Gastrocnemius medialis (tissue), 4 donors: ENCODE data around the gene ZNF133. TPM values are rescaled to one million over a fixed set of nuclear protein-coding genes. Genes with fewer than 3 reads are reported as not detected.
"Not testable (repeated sequence)": the region's sequence is repeated elsewhere in the genome, so short reads cannot be mapped to it uniquely, and the experiment has no call there.

Experiments
- ATAC-seq, 2 donors: fragments of 150-250 bp; one replicate each; pipeline ENCODE4 v1.9.1; 2016
- DNase-seq, 2 donors: peaks; one replicate each; pipeline ENCODE4 v3.0.0-alpha.2; 2019
- H3K27ac ChIP-seq, 4 donors: fragments of 200-600 bp; sonication (generic); 1 replicate in 1 of 4; 2 replicates in 3 of 4; pipeline ENCODE4 v1.5.1; 2016 to 2018; ENCODE audit warnings: mild to moderate bottlenecking in 2 of 4, moderate library complexity in 1 of 4
- H3K27me3 ChIP-seq, 3 donors: fragments of 200-600 bp; sonication (generic) in 2 of 3; 1 replicate in 1 of 3; 2 replicates in 2 of 3; pipeline versions ENCODE4 v1.5.1 to v1.6.0; 2016 to 2019; ENCODE audit warnings: mild to moderate bottlenecking in 1 of 3, moderate library complexity in 1 of 3
- H3K36me3 ChIP-seq, 2 donors: fragments of 200-600 bp; sonication (generic) in 1 of 2; one replicate each; pipeline ENCODE4 v1.5.1; 2017 to 2018
- H3K4me1 ChIP-seq, 2 donors: fragments of 200-600 bp; sonication (generic) in 1 of 2; one replicate each; pipeline ENCODE4 v1.5.1; 2016 to 2017; ENCODE audit warnings: mild to moderate bottlenecking in 2 of 2
- H3K4me3 ChIP-seq, 4 donors: fragments of 200-600 bp; sonication (generic) in 3 of 4; 1 replicate in 1 of 4; 2 replicates in 3 of 4; pipeline ENCODE4 v1.5.1; 2016 to 2019; ENCODE audit warnings: mild to moderate bottlenecking in 2 of 4
- H3K9me3 ChIP-seq, 3 donors: fragments of 200-600 bp; sonication (generic) in 2 of 3; 1 replicate in 1 of 3; 2 replicates in 2 of 3; pipeline ENCODE4 v1.5.1; 2016 to 2019
- POLR2A ChIP-seq, 2 donors: fragments of 450-650 bp; IDR thresholded peaks; one replicate each; pipeline ENCODE4 v1.6.1; 2017; ENCODE audit warnings: antibody characterized with exemption in 2 of 2, mild to moderate bottlenecking in 2 of 2, moderate library complexity in 2 of 2
- in situ Hi-C, 4 donors: fragments of 200-750 bp; cut with MboI; loops; one replicate each; pipeline versions ENCODE4 v1.15.0 to v1.8.0; 2017; ENCODE audit warnings: low sequenced_read_pairs in 4 of 4
- intact Hi-C: fragments of 100-400 bp; cut with DNase I; formaldehyde crosslinking; loops from one replicate; pipeline ENCODE4 v1.15.1; 2023; ENCODE audit warnings: low total_unique reads
- total RNA-seq, 4 donors: library from RNA; depleted of rRNA; stranded (reverse); fragments of >200 nt; gene quantifications; one replicate each; pipeline versions ENCODE4 v1.1.0 to v1.2.3, GENCODE V29; 2016
- TF ChIP-seq, protein P1 (sequence below), 5 experiments: fragments of 450-650 bp in 3 of 5; fragments of 200-600 bp in 2 of 5; sonication (generic) in 2 of 5; IDR thresholded peaks in 4 of 5; conservative IDR thresholded peaks in 1 of 5; 1 replicate in 4 of 5; 2 replicates in 1 of 5; pipeline ENCODE4 v1.5.1; 2016 to 2019; ENCODE audit warnings: antibody characterized with exemption in 5 of 5, mild to moderate bottlenecking in 3 of 5, moderate library complexity in 3 of 5

Gene ZNF133
- total RNA-seq: 10 to 100 TPM in 3 of 4 donors, 1 to 10 TPM in 1; 6.9 to 15.8 (median 11.0) TPM

DNA sequence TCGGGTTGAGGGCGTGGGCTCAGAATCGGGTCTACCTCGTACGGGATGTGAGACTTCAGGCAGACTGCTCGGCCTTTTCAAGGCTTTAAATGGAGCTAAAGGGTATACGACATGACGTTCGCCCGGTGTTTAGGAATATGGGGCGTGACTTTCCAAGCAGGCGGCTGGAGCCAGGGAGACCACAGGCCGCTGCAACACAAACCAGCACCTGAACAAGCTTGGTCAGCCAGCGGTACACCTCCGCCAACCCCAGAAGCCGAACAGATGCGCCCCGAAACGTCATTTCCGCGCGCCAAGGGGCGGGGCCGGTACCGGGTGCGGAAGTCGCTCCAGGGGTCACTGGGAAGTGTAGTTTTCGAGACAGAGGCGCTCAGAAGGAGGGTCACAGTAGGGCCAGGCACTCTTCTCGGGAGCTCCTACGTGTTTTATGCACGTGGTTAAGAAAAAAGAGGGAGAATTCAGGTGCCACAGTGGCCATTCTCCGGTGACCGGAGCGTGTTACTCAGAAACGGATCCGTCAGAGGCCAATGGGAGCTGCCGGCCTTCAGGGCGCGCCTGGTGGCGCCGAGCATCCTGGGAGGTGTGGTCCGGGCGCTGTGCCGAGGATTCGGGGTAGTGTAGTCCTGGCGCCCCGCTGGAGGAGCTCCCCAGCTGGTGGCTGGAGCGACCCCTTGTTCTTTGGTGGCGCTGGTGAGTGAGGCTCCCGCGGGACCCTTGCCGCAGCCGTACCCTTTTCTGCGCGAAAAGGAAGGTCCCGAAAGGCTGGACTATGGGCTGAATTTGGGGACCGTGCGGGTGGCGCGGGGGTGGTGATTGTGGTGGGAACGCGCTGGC is at the start of gene ZNF133:
ZNF133 (plus strand) TSS at position 613 of the 834 bp plus-strand sequence. CDS start 17,160 bp downstream, outside the sequence.
- peak within 1 kb of the TSS; percentile 84 to 98 (median 96) for H3K27ac ChIP-seq
- in situ Hi-C loops: loop anchor here in 3 of 4 donors (5.0 to 25.0 kb wide), 5 partner anchors 151 to 601 kb away; partner anchors contain the start of genes KAT14 (in 2 of the 3), PET117 (in 2 of the 3), BANF2 (in 1 of the 3) and DZANK1 (in 1 of the 3)
- TF ChIP-seq, protein P1, sequence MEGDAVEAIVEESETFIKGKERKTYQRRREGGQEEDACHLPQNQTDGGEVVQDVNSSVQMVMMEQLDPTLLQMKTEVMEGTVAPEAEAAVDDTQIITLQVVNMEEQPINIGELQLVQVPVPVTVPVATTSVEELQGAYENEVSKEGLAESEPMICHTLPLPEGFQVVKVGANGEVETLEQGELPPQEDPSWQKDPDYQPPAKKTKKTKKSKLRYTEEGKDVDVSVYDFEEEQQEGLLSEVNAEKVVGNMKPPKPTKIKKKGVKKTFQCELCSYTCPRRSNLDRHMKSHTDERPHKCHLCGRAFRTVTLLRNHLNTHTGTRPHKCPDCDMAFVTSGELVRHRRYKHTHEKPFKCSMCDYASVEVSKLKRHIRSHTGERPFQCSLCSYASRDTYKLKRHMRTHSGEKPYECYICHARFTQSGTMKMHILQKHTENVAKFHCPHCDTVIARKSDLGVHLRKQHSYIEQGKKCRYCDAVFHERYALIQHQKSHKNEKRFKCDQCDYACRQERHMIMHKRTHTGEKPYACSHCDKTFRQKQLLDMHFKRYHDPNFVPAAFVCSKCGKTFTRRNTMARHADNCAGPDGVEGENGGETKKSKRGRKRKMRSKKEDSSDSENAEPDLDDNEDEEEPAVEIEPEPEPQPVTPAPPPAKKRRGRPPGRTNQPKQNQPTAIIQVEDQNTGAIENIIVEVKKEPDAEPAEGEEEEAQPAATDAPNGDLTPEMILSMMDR (IDR thresholded peaks at IDR 0.05 in 4 of 5, conservative IDR thresholded peaks at IDR 0.05 in 1 of 5): no peak
- peak; percentile 59 to 66 for TF ChIP-seq POLR2A (IDR thresholded peaks at IDR 0.05)

DNA sequence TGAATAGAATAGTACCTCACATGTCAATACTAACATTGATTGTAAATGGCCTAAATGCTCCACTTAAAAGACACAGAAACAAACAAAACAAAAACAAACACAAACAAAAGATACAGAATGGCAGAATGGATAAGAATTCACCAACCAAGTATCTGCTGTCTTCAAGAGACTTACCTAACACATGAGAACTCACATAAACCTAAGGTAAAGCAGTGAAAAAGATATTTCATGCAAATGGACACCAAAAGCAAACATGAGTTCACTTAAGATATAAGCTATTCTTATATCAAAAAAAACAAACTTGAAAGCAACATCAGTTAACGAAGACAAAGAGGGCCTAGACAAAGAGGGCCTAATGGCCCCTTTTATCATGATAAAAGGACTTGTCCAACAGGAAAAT is 47.3 kb upstream of the ZNF133 start:
- ATAC-seq (no peak), DNase-seq (no peak)
- H3K4me1 ChIP-seq: no peaks in the 10 kb centered on the region
- no peaks in the 10 kb centered on the region for H3K36me3 ChIP-seq
- H3K27me3 ChIP-seq: no peaks in the 10 kb centered on the region
- TF ChIP-seq, protein P1 (IDR thresholded peaks at IDR 0.05 in 4 of 5, conservative IDR thresholded peaks at IDR 0.05 in 1 of 5): no peak
- TF ChIP-seq POLR2A (IDR thresholded peaks at IDR 0.05): no peak
- H3K9me3 ChIP-seq: no peaks in the 10 kb centered on the region
- in situ Hi-C loops: no loop called here
- no peak overlapping the region for H3K27ac ChIP-seq
- intact Hi-C loops: no loop called here
- H3K4me3 ChIP-seq: no peak overlapping the region

More for the DNA sequence above, at the start of gene ZNF133:
- no peaks in the 10 kb centered on the region for H3K36me3 ChIP-seq
- ATAC-seq (peak; percentile 99), DNase-seq (peak; percentile 93 to 95)
- H3K27me3 ChIP-seq: peaks cover 0 to 18% (median 0%) of the 10 kb centered on the region in 3 donors
- H3K4me3 ChIP-seq: peak within 1 kb of the TSS; percentile 75 to 100 (median 92)
- H3K9me3 ChIP-seq: peaks cover 0 to 8% (median 0%) of the 10 kb centered on the region in 3 donors
- peaks cover 10 to 13% of the 10 kb centered on the region in 2 donors for H3K4me1 ChIP-seq
- intact Hi-C loops: loop anchor here (1.0 to 5.0 kb wide), 5 partner anchors 151 to 299 kb away; partner anchors contain the start of genes DTD1, DZANK1, KAT14 and PET117

DNA sequence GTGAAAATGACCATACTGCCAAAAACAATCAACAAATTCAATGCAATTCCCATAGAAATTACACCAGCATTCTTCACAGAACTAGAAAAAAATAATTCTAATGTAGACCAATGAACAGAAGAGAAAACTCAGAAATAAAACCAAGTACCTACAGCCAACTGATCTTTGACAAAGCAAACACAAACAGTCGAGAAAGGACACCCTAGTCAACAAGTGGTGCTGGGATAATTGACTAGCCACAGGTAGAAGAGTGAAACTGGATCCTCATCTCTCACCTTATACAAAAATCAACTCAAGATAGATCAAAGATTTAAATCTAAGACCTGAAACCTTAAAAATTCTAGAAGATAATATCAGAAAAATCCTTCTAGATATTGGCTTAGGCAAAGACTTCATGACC is 44.5 kb upstream of the ZNF133 start:
- in situ Hi-C loops: no loop called here
- no peak overlapping the region for H3K27ac ChIP-seq

DNA sequence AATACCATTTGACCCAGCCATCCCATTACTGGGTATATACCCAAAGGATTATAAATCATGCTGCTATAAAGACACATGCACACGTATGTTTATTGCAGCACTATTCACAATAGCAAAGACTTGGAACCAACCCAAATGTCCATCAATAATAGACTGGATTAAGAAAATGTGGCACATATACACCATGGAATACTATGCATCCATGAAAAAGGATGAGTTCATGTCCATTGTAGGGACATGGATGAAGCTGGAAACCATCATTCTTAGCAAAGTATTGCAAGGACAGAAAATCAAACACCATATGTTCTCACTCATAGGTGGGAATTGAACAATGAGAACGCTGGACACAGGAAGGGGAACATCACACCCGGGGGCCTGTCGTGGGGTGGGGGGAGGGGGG is 39.8 kb upstream of the ZNF133 start:
- H3K27ac ChIP-seq, H3K27me3 ChIP-seq, in situ Hi-C loops, H3K36me3 ChIP-seq, ATAC-seq, H3K4me3 ChIP-seq, DNase-seq, intact Hi-C loops, H3K4me1 ChIP-seq, H3K9me3 ChIP-seq: not testable (repeated sequence)

More for the DNA sequence above, 44.5 kb upstream of the ZNF133 start:
- no peaks in the 10 kb centered on the region for H3K9me3 ChIP-seq
- intact Hi-C loops: no loop called here
- no peaks in the 10 kb centered on the region for H3K4me1 ChIP-seq
- H3K4me3 ChIP-seq: no peak overlapping the region
- ATAC-seq: no peak
- H3K36me3 ChIP-seq: no peaks in the 10 kb centered on the region
- no peak for DNase-seq
- no peak for TF ChIP-seq POLR2A (IDR thresholded peaks at IDR 0.05)
- TF ChIP-seq, protein P1 (IDR thresholded peaks at IDR 0.05 in 4 of 5, conservative IDR thresholded peaks at IDR 0.05 in 1 of 5): no peak
- H3K27me3 ChIP-seq: no peaks in the 10 kb centered on the region

DNA sequence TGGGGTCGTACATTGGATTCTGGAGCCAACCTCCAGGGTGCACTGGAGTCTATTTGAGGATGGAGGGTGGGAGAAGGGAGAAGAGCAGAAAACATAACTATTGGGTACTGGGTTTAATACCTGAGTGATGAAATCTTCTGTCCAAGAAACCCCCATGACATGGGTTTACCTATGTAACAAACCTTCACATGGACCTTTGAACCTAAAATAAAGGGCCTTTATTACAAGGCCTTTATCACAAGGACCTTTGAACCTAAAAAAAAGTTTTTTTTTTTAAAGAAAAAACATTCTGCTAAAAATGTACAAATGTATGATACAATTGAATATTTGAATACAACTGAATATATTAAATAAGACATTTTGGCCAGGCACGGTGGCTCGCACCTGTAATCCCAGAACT is 38.1 kb upstream of the ZNF133 start:
- in situ Hi-C loops: loop anchor here in 1 of 4 donors (25.0 kb wide), 1 partner anchor 738 kb away; no protein-coding TSS in a partner anchor
- intact Hi-C loops: no loop called here

More for the DNA sequence above, 38.1 kb upstream of the ZNF133 start:
- H3K9me3 ChIP-seq: no peaks in the 10 kb centered on the region
- H3K27ac ChIP-seq: no peak overlapping the region
- no peaks in the 10 kb centered on the region for H3K27me3 ChIP-seq
- no peaks in the 10 kb centered on the region for H3K4me1 ChIP-seq
- DNase-seq (no peak), ATAC-seq (no peak)
- TF ChIP-seq POLR2A (IDR thresholded peaks at IDR 0.05): no peak
- TF ChIP-seq, protein P1 (IDR thresholded peaks at IDR 0.05 in 4 of 5, conservative IDR thresholded peaks at IDR 0.05 in 1 of 5): no peak
- no peaks in the 10 kb centered on the region for H3K36me3 ChIP-seq
- H3K4me3 ChIP-seq: no peak overlapping the region
